Fibroblast of lung (primary cell): Measurements from ENCODE around the gene SLC25A40.
"Not testable (repeated sequence)": the region's sequence is repeated elsewhere in the genome, so short reads cannot be mapped to it uniquely, and the experiment has no call there.

ENCODE experiments used
- CTCF ChIP-seq, 2 donors: IDR thresholded peaks in 1 of 2; conservative IDR thresholded peaks in 1 of 2; 1 replicate in 1 of 2; 2 replicates in 1 of 2; pipeline ENCODE4 v1.5.1; 2011 to 2012; ENCODE audit warnings: low read length in 2 of 2, control low read depth in 1 of 2, inconsistent platforms in 1 of 2, low read depth in 1 of 2, mild to moderate bottlenecking in 1 of 2
- EZH2 ChIP-seq: IDR thresholded peaks from 2 replicates; pipeline ENCODE4 v1.5.1; 2012; ENCODE audit warnings: low read length, control low read depth, mild to moderate bottlenecking; ENCODE audit errors: missing control alignments

- not testable (repeated sequence) for TF ChIP-seq CTCF (conservative IDR thresholded peaks at IDR 0.05 in 1 of 2, IDR thresholded peaks at IDR 0.05 in 1 of 2; ENCODE audit: low read depth in 1 of 2, low read length in 2 of 2); EZH2
Measured at GRCh38 chr7:87822056-87822455, 54.1 kb downstream of the SLC25A40 start.
